ENCODE results near the gene MARF1.
A peak's percentile ranks its signal among the peaks of the same experiment; 100 is the strongest.
"Not testable (repeated sequence)": the region's sequence is repeated elsewhere in the genome, so short reads cannot be mapped to it uniquely, and the experiment has no call there.

Gene MARF1

GRCh38 chr16:15650698-15651171 is 7.8 kb upstream of the MARF1 start:
- DNase-seq (ENCODE audit: low spot score): peak; percentile 52

- DNase-seq (ENCODE audit: low spot score): peak; percentile 90
Measured at GRCh38 chr16:15650019-15650697, 7.2 kb upstream of the MARF1 start, which contains the start of gene NDE1. Gene NDE1, plus strand, starts transcription at chr16:15650245. Its CDS starts 14,534 bp downstream, at chr16:15664779.

- no peak for DNase-seq (ENCODE audit: low spot score)
Measured at GRCh38 chr16:15649727-15650018, 6.7 kb upstream of the MARF1 start.

DNA sequence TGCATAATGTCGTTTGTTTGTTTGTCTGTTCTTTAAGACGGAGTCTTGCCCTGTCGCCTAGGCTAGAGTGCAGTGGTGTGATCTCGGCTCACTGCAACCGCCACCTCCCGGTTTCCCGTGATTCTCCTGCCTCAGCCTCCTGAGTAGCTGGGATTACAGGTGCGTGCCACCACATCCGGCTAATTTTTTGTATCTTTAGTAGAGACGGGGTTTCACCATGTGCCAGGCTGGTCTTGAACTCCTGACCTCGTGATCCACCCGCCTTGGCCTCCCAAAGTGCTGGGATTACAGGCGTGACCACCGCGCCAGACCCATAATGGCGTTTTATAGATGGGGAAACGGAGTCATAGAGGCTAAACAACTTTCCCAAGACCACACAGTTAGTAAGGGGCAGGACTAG is 6.4 kb upstream of the MARF1 start:
- DNase-seq (ENCODE audit: low spot score): not testable (repeated sequence)

GRCh38 chr16:15648135-15648730 is 5.3 kb upstream of the MARF1 start:
- DNase-seq (ENCODE audit: low spot score): no peak

GRCh38 chr16:15647294-15648014 is 4.5 kb upstream of the MARF1 start:
- no peak for DNase-seq (ENCODE audit: low spot score)

DNA sequence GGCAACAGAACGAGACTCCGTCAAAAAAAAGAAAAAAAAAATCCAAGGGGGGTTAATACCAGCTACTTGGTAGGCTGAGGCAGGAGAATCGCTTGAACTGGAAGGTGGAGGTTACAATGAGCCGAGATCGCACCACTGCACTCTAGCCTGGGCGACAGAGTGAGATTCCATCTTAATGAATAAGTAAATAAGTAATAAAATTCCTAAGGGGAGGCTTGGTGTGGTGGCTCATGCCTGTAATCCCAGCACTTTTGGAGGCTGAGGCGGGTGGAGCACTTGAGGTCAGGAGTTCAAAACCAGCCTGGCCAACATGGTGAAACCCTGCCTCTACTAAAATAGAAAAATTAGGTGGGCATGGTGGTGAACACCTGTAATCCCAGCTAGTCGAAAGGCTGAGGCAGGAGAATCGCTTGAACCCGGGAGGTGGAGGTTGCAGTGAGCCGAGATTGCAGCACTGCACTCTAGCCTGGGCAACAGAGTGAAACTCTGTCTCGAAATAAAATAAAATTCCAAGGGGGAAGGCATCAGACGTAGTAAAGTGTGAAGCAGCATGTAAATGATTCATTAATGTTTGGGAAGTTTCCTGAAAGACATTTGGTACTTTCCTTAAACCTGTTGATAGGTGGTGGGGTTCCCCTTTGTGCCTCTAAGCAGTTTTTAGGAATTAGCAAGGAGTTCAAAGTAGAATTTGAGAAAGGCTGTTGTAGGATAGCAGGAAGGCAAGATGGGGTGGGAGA is 3.8 kb upstream of the MARF1 start:
- not testable (repeated sequence) for DNase-seq (ENCODE audit: low spot score)

GRCh38 chr16:15644962-15645465 is 2.1 kb upstream of the MARF1 start:
- peak; percentile 87 for DNase-seq (ENCODE audit: low spot score)

GRCh38 chr16:15644267-15644961 is 1.5 kb upstream of the MARF1 start:
- peak; percentile 64 for DNase-seq (ENCODE audit: low spot score)

- no peak for DNase-seq (ENCODE audit: low spot score)
Measured at GRCh38 chr16:15643946-15644250, 944 bp upstream of the MARF1 start.

DNA sequence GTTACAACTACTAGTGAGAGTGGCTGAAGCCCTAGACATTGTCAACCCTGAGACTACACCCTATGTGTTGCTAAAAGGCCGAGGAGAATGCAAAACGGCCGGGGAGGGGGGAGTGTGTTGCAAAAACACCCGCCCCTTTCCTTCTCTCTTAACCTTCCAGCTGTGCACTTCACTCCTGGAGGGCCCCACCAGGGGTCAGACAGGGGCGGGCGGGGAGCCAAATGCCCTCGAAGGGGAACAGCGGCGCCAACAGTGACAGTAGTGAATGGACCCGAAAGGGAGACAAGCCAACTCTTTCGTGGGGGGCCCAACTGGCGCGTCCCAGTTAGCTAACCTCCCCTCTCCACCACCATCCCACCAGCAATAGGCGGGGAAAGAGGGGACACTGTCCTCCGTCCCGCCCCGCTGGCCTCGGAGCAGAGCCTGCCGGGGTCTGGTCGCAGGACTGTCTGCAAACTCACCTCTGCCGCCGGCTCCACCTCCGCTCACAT is 352 bp downstream of the MARF1 start:
- DNase-seq (ENCODE audit: low spot score): peak; percentile 83

- no peak for DNase-seq (ENCODE audit: low spot score)
Measured at GRCh38 chr16:15641753-15642556, 999 bp downstream of the MARF1 start.

DNA sequence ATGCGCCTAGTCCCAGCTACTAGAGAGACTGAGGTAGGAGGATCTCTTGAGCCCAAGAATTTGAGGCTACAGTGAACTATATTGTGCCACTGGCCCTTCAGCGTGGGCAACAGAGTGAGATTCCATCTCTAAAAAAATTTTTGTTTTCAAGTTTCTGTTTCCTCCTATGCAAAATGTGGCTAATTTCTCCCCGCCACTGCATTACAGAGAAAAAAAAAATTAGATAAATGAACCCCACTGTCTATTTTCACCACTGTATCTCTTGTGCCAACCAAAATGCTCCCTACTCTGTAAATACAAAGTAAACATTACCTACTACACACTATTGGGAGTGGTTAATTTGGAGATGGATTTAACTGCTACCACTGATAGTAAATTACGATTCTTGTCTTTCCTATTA is 2.0 kb downstream of the MARF1 start:
- DNase-seq (ENCODE audit: low spot score): no peak

- no peak for DNase-seq (ENCODE audit: low spot score)
Measured at GRCh38 chr16:15639061-15639568, 3.8 kb downstream of the MARF1 start.

GRCh38 chr16:15636392-15636873 is 6.5 kb downstream of the MARF1 start:
- no peak for DNase-seq (ENCODE audit: low spot score)

DNA sequence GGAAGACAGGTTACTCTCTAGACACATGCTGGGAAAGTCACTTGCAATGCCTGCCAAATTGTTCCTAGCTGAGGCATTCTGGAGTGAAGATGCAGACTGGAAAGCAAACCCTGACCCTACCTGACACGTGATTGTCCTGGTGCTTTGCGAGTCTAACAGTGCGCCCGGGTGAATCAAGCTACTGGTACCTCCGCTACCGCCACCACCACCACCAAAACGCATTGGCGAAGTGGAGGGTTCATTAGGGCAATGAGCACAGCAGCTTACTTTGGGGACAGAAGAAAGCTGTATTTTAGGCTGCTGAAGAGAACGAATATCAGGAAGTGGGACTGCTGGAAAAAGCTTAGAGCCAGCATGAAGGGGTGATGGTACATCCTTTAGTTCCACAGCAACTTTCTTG is 7.0 kb downstream of the MARF1 start:
- no peak for DNase-seq (ENCODE audit: low spot score)

DNA sequence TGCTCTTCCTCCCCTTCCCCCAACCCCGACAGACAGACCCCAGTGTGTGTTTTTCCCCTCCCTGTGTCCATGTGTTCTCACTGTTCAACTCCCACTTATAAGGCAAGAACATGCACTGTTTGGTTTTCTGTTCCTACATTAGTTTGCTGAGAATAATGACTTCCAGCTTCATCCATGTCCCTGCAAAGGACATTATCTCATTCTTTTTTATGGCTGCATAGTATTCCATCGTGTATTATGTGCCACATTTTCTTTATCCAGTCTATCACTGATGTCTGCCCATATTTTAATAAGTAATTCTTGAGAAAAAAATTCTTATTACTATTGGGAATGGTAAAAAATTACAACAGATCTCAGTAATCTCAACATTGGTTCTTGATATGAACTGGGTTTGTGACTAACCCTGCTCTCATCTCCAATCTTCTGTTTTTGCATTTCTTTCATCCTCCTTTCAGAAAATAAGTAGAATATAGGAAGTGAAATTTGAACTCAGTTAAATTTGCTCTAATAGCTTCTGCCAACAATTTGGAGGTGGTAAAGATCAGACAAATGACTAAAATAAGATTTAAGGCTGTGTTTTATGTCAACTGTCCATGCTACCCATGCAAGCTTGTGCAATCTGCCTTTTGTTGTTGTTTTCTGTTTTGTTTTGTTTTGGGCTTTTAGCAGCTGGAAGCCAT is 11.1 kb downstream of the MARF1 start:
- no peak for DNase-seq (ENCODE audit: low spot score)

DNA sequence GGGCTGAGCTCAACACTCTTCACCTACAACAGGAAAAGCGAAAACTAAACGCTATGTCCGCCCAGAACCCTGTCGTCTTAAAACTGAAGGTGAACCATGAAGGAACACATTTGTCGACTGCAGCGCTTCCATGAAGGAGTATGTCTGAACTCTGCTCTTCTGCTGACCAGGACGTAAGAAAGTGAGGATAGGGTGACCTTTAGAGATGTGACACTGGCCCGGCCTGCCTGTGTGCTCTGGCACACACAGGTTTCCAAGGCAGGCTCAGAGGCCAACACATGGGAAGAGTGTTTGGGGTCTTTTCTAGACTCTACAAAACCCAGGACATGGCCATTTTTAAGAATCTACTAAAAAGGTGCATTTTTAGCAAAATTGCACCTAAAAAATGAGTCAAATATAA is 21.1 kb downstream of the MARF1 start:
- no peak for DNase-seq (ENCODE audit: low spot score)

GRCh38 chr16:15621456-15621855 is 21.5 kb downstream of the MARF1 start:
- no peak for DNase-seq (ENCODE audit: low spot score)

DNA sequence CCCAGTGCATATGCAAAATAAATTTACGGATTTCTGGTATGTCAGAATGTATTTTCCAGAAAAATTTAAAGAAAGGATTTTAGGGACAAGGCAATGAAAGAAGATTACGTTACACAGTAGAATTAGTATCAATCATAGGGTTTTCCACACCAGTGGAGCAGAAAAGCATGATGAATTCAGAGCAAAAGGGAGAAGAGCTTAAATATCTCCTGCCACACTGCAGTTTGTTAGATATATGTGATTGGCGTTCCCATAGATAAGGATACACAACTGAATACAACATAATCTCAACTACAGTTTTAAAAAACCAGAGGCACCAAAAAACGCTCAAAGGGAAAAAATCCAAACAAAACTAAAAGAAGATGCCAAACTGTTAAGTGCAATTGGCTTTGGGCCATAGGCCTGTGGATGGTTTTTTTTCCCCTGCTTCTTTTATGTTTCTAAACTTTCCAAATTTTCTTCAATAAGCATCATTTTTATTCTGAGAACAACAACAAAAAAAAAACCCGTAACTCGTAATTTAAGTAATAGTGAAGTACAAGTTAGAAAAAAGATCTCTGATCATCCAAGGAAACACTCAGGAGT is 22.3 kb downstream of the MARF1 start:
- no peak for DNase-seq (ENCODE audit: low spot score)
